T-helper 2 cell treated with Interferon-gamma antibody and Interleukin-4, amounts not matched to agents 100 ng/mL and 5 ng/mL, for 36 hours (primary cell): Measurements from ENCODE around the gene SRGAP2C. TPM values are rescaled to one million over a fixed set of nuclear protein-coding genes. Genes with fewer than 3 reads are reported as not detected.
"Not testable (repeated sequence)": the region's sequence is repeated elsewhere in the genome, so short reads cannot be mapped to it uniquely, and the experiment has no call there.

Experiments used
- intact Hi-C: fragments of 100-400 bp; cut with micrococcal nuclease; formaldehyde crosslinking; loops from one replicate; pipeline ENCODE4 v1.15.1; 2023
- total RNA-seq: library from RNA; stranded (reverse); gene quantifications from 2 replicates; pipeline ENCODE4 v1.2.3, GENCODE V29; 2022

The SRGAP2C gene
- total RNA-seq, 1 donor from 2014 or later, result 34.8 TPM

DNA sequence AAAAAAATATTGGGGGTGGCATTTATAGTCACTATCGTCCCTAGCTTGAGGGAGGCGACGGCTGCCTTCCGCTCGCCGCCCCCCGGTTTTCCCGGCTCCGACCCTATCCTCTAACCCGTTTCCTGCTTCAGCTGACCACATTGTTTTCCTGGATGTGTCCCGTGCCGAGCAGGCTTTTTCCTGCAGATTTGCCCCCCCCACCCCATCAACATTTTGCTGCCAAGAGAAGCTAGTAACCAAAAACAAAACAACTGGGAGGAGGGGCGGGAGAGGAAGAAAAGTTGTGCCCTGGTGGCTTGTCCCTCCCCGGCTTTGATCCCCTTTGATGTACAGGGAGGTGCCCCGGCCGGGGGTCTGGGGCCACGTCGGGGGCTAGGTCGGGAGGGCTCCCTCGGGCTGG lies 1.4 kb downstream of the SRGAP2C start:
- intact Hi-C loops, result not testable (repeated sequence)

DNA sequence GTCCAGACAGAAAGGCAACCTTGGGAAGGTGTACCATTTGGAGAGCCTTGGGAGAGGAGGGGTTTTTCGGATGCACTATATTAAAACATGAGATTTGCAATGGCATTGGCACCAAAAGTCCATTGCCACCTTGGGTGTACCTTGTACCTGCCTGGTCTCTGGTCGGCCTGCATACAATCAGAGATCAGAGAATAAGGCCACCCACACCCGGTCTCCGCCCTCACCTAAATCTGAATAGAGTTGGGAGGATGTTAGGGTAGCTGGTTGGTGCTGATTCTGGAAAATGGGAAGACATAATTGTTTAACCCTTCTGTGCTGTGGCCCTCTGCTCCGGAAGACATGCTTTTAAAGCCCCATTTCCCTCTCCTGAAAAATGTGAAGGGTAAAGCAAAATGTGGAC lies 3.1 kb downstream of the SRGAP2C start:
- intact Hi-C loops, result not testable (repeated sequence)

GRCh38 chr1:121192512-121192911 lies 7.7 kb downstream of the SRGAP2C start:
- intact Hi-C loops, result not testable (repeated sequence)

- intact Hi-C loops, result not testable (repeated sequence)
Observed at GRCh38 chr1:121197095-121197882, 12.5 kb downstream of the SRGAP2C start.

DNA sequence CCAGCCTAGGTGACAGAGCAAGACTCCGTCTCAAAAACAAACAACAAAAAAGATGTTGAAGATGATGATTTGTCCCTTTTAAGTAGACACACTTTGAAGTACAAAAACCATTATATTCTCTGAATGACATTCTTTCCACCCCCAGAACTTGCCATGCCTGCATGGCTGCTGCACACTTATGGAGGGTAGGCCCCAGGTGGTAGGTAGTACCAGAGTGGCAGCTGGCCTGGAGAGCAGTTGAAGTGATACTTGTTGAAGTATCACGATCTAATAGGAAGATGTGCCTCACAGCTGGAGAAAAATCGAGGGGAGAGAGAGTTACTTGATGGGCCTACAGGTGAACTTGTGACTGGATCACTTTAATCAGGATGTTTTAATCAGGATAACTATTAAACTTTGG lies 15.0 kb downstream of the SRGAP2C start:
- intact Hi-C loops, result not testable (repeated sequence)

GRCh38 chr1:121200232-121200631 lies 15.5 kb downstream of the SRGAP2C start:
- intact Hi-C loops, result not testable (repeated sequence)

GRCh38 chr1:121200985-121201981 lies 16.5 kb downstream of the SRGAP2C start:
- intact Hi-C loops, result not testable (repeated sequence)

DNA sequence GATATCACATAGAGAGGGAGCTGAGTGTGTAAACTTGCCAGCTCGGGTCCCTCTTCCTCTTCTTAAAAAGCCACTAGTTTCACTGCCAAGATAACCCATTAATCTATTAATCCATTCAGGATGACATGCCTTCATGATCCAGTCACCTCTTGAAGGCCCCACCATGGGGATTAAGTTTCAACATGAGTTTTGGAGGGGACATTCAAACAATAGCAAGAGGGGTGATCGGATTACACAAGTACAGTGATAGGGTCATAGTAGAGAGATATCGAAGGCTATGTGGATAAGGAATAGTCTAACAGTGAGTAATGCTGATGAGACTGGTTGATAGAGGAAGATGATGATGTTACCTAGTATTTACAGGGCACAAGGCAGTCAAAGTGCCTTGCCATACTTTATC lies 18.2 kb downstream of the SRGAP2C start:
- intact Hi-C loops, result not testable (repeated sequence)

GRCh38 chr1:121205786-121206711 lies 21.3 kb downstream of the SRGAP2C start:
- intact Hi-C loops, result not testable (repeated sequence)

DNA sequence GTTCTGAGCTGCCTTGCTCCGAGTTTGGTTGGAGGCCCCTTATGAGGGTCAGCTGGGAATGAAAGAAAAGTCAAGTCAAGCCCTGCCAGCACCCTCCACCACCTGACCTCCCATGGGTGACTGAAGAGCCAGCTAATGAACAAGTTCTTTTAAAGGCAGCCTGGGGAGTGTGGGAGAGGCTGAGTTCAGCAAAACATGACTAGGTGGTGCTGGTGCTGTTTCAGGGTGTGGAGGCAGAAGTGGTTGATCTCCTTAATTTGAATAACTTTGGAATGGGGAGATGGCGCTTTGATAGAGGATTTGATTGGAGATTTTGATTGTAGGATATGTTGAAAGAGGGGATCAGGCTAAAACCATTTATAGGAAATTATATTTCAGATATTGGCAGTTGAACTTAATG lies 22.6 kb downstream of the SRGAP2C start:
- intact Hi-C loops, result not testable (repeated sequence)

DNA sequence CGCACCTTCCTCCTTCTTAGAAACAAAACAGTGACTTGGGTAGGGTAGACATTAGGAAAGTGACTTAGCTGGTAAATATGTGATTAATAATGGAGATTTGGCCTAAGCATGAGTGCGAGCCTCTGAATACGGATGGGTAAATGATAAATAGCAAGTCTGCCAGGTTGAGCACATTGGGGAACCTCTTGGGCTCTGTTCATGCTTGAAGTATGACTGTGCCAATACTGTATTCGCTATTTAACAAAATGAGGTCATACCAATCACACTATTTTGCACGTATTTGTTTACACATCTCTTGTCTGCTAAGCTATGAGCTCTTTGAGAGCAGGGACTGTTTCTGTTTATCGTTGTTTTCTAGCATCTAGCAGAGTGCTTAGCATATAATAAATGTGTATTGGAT lies 23.6 kb downstream of the SRGAP2C start:
- intact Hi-C loops, result not testable (repeated sequence)

- intact Hi-C loops, result not testable (repeated sequence)
Observed at GRCh38 chr1:121210778-121211177, 26.0 kb downstream of the SRGAP2C start.

DNA sequence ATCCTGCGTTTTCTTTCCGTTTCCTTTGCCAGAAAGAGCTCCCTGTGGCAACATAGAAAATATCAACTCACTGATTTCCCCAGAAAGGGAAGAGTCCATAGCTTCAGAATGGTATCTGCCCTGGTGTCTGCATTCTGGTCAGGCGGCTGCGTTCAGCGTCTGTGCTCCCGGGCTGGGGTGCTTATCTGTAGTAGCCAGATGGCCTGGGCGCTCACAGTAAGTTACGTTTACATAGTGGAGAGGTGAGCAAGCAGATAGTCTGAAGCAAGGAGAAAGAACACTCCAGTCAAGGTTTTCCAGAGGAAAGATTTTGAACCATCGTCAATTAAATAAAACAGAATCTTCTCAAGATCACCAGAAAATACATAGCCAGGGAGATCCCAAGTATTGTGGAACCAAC lies 28.7 kb downstream of the SRGAP2C start:
- intact Hi-C loops, result not testable (repeated sequence)

DNA sequence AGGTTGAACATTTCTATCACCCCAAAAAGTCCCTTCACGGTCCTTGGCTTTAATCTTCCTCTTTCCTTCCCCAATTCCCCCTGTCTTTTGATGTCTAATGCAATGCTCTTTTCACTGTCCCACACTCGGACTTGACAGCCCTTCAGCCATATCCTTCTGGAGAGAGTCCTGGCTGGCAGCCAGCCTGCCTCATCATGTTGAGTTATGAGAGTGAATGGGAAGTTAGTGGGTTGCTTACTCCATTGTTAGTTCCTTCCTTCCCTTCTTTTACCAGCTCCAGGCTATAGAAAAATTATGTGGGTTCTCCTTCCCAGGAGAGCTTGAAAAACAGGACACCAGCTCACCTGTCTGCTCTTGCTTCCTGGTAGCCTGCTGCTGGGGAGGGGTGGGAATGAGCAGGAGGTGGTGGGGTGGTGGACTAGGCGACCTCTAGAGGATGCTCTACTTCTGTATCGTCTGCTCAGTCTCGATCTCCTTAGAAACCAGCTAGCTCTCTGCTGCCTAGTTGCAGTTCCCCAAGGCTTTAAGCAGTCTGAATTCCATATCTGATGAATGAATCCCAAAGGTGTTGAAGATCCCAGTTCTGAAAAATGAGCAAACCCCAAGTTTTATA lies 29.9 kb downstream of the SRGAP2C start:
- intact Hi-C loops, result not testable (repeated sequence)

GRCh38 chr1:121215699-121216417 lies 31.1 kb downstream of the SRGAP2C start:
- intact Hi-C loops, result not testable (repeated sequence)

GRCh38 chr1:121216676-121217075 lies 31.9 kb downstream of the SRGAP2C start:
- intact Hi-C loops, result not testable (repeated sequence)

- intact Hi-C loops, result not testable (repeated sequence)
Observed at GRCh38 chr1:121221770-121222169, 37.0 kb downstream of the SRGAP2C start.

GRCh38 chr1:121224714-121225113 lies 39.9 kb downstream of the SRGAP2C start:
- intact Hi-C loops, result not testable (repeated sequence)

DNA sequence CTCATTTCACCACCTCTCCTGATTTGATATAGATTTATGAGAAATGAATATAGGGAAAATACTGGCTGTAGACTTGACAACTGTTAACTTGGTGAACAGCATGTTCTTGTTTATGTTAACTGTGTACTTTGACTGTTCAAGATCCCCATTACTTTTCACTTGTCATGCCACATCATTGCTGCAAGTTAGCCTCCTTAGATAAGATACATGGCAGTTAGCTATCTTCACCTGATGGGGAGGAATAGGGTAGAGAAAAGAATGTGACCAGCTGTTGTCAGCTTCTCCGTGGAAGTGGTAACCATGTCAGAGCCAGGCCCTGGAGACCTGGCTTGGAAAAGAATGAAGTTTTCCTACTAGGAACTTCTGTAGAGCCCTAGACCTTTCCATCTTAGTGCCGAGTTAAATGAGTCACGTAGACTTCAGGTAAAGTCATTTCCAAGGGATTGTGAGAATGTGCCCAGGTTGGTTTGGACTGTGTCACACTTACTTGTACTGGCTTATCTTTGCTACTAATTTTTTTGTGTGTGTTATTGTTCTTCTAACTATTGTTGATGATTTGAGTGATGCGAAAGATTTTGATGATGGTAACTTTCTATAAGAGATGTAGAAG lies 41.6 kb downstream of the SRGAP2C start:
- intact Hi-C loops, result not testable (repeated sequence)
